Left ventricle myocardium inferior (tissue), 1 donor: ENCODE measurements around the gene HNRNPCL2. TPM values are rescaled to one million over a fixed set of nuclear protein-coding genes. Genes with fewer than 3 reads are reported as not detected.
"Not testable (repeated sequence)": the region's sequence is repeated elsewhere in the genome, so short reads cannot be mapped to it uniquely, and the experiment has no call there.

Source experiments
- DNase-seq: peaks from one replicate; pipeline ENCODE4 v3.0.0-alpha.2; 2020
- H3K27ac ChIP-seq: fragments of 200-600 bp; replicated peaks from 2 replicates; pipeline ENCODE4 v1.8.0; 2021
- H3K27me3 ChIP-seq: fragments of 200-600 bp; 2 replicates; pipeline ENCODE4 v1.8.0; 2021; ENCODE audit warnings: low read depth
- H3K36me3 ChIP-seq: fragments of 200-600 bp; 2 replicates; pipeline ENCODE4 v1.8.0; 2021
- H3K4me1 ChIP-seq: fragments of 200-600 bp; 2 replicates; pipeline ENCODE4 v1.8.0; 2021
- H3K4me3 ChIP-seq: fragments of 200-600 bp; 2 replicates; pipeline ENCODE4 v1.8.0; 2021; ENCODE audit warnings: mild to moderate bottlenecking, moderate library complexity
- H3K9me3 ChIP-seq: fragments of 200-600 bp; replicated peaks from 2 replicates; pipeline ENCODE4 v1.8.0; 2021
- intact Hi-C: fragments of 100-400 bp; cut with micrococcal nuclease; formaldehyde crosslinking; loops from one replicate; pipeline ENCODE4 v1.11.0; 2022
- long read RNA-seq: library from polyadenylated mRNA; unstranded; transcript quantifications from one replicate; pipeline ENCODE4 v2.0.0, GENCODE V29; 2021
- total RNA-seq: library from RNA; stranded (reverse); fragmentation: NEBNext Ultra II Directional; extraction: Animal tissue kit (Norgen Biotek cat#: 25700); gene quantifications from one replicate; pipeline ENCODE4 v1.2.1, GENCODE V29; 2021
- donor health status: DM: no; HTN: yes; CAD: no; lungs with severe emphysema.

HNRNPCL2 gene
- total RNA-seq: not detected
- long read RNA-seq: 0 reads

GRCh38 chr1:13116754-13117153 is at the start of gene HNRNPCL2:
TSS of gene HNRNPCL2 (minus strand) at chr1:13116854. CDS start at chr1:13116400, 454 bp downstream.
- DNase-seq, H3K27ac ChIP-seq, H3K4me3 ChIP-seq, H3K4me1 ChIP-seq, H3K36me3 ChIP-seq, H3K9me3 ChIP-seq, intact Hi-C loops: not testable (repeated sequence)
- H3K27me3 ChIP-seq: peaks cover 75% of the 10 kb centered on the region

- H3K36me3 ChIP-seq, intact Hi-C loops, H3K4me3 ChIP-seq, DNase-seq, H3K27ac ChIP-seq, H3K27me3 ChIP-seq, H3K4me1 ChIP-seq, H3K9me3 ChIP-seq: not testable (repeated sequence)
Measured at GRCh38 chr1:13165531-13165930, 48.9 kb upstream of the HNRNPCL2 start, which contains the start of gene HNRNPCL4. TSS of gene HNRNPCL4 (minus strand) at chr1:13165631. CDS start at chr1:13165467, 164 bp downstream.

- H3K4me3 ChIP-seq, H3K36me3 ChIP-seq, DNase-seq, H3K27ac ChIP-seq, H3K27me3 ChIP-seq, intact Hi-C loops, H3K9me3 ChIP-seq, H3K4me1 ChIP-seq: not testable (repeated sequence)
Measured at GRCh38 chr1:13155909-13156308, 39.3 kb upstream of the HNRNPCL2 start, which contains the start of gene PRAMEF26. TSS of gene PRAMEF26 (minus strand) at chr1:13156009. CDS start at chr1:13153095, 2,914 bp downstream.

- H3K27me3 ChIP-seq, DNase-seq, H3K27ac ChIP-seq, H3K9me3 ChIP-seq, intact Hi-C loops, H3K4me1 ChIP-seq, H3K36me3 ChIP-seq, H3K4me3 ChIP-seq: not testable (repeated sequence)
Measured at GRCh38 chr1:13070474-13070873, 46.2 kb downstream of the HNRNPCL2 start, which contains the start of gene PRAMEF25. TSS of gene PRAMEF25 (plus strand) at chr1:13070774. CDS start at chr1:13073694, 2,920 bp downstream.

Other genes with a start within 250 kb of the HNRNPCL2 start
- not detected for gene PRAMEF4, start 230.7 kb downstream of the HNRNPCL2 start, total RNA-seq
- gene PRAMEF10, start 218.6 kb downstream of the HNRNPCL2 start, total RNA-seq: not detected
- gene PRAMEF7, start 200.2 kb downstream of the HNRNPCL2 start, total RNA-seq: not detected
- gene PRAMEF6, start 169.3 kb downstream of the HNRNPCL2 start, total RNA-seq: not detected
- gene PRAMEF27, start 60.3 kb downstream of the HNRNPCL2 start, total RNA-seq: not detected
- gene HNRNPCL3, start 56.1 kb downstream of the HNRNPCL2 start, total RNA-seq: not detected
- gene PRAMEF25, start 46.1 kb downstream of the HNRNPCL2 start, total RNA-seq: not detected
- gene PRAMEF26, start 39.2 kb upstream of the HNRNPCL2 start, total RNA-seq: not detected
- gene HNRNPCL4, start 48.8 kb upstream of the HNRNPCL2 start, total RNA-seq: not detected
- not detected for gene PRAMEF9, start 55.0 kb upstream of the HNRNPCL2 start, total RNA-seq
- gene PRAMEF13, start 84.6 kb upstream of the HNRNPCL2 start, total RNA-seq: not detected
- gene PRAMEF18, start 109.3 kb upstream of the HNRNPCL2 start, total RNA-seq: not detected
- gene PRAMEF5, start 137.3 kb upstream of the HNRNPCL2 start, total RNA-seq: not detected
- not detected for gene PRAMEF8, start 168.3 kb upstream of the HNRNPCL2 start, total RNA-seq
- gene PRAMEF33, start 186.7 kb upstream of the HNRNPCL2 start, total RNA-seq: not detected
- not detected for gene PRAMEF15, start 198.7 kb upstream of the HNRNPCL2 start, total RNA-seq
- gene PRAMEF14, start 230.3 kb upstream of the HNRNPCL2 start, total RNA-seq: not detected